NOMO-1 treated with DMSO at 0.1 percent for 48 hours (cell line): ENCODE measurements around the gene CDC73.
A peak's percentile ranks its signal among the peaks of the same experiment; 100 is the strongest.

ENCODE experiments used
- DNase-seq: peaks from one replicate; lab custom pipeline; 2025; ENCODE audit not compliant: unreplicated experiment; lab: John Stamatoyannopoulos, UW

Gene CDC73

DNA sequence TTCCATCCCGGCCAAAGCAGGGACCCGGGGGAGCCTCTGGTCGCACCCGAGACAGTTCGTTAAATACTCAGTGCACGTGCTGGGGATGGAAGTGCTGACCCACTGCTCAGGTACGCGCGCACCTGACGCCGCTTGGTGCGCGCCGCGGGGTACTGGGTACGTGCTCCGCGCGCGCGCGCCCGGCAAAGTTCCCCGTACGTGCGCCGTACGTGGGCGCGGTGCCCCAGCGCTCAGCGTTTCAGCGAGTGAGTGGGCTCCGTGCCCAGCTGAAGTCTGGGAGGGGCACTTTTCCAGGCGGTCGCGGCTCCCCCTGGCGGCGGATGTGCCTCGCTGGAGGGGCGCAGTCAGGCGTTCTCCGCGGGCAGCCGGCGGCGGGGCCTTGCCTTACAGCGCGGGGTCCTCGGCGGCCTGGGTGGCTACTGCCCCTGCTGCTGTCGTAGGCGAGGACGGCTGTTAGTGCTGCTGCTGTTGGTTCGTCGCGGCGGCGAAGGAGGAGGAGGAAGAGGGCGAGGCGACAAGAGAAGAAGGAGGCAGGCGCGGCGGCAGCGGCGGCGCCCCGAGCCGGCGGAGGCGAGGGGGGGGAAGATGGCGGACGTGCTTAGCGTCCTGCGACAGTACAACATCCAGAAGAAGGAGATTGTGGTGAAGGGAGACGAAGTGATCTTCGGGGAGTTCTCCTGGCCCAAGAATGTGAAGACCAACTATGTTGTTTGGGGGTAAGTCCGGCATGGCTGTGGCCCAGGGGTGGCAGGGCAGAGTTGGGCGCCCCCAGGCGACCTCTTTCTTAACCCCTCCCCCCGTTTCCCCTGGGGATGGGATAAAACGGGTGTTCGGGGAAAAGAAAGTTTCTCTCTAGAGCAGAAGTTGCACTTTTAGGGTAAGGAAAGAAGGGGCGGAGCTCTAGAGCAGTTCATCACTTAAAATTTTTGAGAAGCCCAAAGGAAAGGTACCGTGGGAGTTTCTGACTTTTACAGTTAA lies at the start of gene CDC73:
TSS of gene CDC73 (plus strand) at position 416 of the 978 bp plus-strand sequence. CDS start at position 586, 170 bp downstream.
- DNase-seq = peak; percentile 98

DNA sequence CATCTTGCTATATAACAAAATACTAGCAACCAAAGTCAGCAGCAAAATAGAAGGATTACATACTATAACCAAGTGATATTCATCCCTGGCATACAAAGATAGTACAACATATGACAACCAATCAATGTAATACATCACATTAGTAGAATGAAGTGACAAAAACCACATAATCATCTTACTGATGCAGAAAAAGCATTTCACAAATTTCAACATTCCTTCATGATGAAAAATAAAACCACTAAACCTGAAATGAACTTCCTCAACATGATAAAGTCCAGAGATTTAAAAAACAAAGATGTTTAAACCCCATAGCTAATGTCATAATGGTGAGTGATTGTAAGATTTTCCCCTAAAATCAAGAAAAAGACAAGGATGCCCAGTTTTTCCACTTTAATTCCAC lies 43.8 kb upstream of the CDC73 start:
- DNase-seq = no peak

DNA sequence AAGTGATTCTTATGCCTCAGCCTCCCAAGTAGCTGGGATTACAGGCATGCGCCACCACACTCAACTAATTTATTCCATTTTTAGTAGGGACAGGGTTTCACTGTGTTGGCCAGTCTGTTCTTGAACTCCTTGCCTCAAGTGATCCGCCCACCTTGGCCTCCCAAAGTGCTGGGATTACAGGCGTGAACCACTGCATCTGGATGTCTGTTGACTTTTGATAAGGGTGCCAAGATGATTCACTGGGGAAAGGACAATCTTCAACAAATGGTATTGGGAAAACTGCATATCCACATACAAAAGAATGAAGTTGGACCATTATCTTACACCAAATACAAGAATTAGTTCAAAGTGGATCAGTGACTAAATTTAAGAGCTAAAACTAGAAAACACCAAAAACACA lies 42.6 kb upstream of the CDC73 start:
- no peak for DNase-seq

DNA sequence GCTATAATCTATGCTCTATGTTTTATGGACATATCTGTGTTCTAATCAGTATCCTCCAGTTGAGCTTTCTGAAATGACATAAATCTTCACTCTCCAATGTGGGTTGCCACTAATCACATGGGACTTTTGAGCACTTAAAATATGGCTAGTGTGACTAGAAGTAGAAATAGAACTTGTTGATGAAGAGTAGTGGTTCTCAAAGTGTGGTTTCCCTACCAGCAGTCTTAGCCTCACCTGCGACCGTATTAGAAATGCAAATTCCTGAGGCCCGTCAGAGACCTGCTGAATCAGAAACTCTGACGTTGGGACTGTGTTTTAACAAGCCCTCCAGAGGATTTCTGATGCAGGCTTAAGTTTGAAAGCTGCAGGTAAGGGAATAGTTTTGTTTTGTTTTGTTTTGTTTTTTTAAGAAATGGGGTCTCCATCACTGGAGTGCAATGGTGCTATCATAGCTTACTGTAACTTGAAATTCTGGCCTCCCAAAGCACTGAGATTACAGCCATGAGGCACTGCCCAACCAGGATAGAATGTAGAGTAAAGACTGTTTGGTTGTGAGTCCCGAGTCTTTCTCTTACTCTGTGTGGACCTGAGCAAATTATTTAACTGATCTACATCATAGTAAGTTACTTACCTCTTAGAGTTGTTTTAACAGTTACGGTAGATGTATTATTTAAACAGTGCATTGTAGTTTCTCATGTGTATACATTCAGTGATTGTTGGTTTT lies 38.3 kb upstream of the CDC73 start:
- DNase-seq = no peak

DNA sequence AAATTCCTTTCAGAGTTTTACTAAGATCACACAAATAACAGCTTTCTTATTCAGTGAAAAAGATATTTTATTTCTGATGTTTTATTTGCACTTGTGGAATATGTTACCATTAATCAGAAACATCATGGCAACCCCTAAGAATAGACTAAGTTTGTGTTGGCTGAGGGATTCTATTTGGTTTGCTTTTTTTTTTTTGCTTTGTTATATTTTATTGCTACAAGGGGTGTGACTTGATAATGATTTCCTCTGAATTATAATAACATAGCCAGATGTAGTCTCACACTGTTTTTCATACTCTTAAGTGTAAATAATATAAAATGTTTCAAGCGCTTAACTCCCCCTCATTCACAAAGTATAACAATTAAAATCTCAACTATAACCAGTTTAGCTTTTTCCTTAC lies 36.6 kb upstream of the CDC73 start:
- no peak for DNase-seq

DNA sequence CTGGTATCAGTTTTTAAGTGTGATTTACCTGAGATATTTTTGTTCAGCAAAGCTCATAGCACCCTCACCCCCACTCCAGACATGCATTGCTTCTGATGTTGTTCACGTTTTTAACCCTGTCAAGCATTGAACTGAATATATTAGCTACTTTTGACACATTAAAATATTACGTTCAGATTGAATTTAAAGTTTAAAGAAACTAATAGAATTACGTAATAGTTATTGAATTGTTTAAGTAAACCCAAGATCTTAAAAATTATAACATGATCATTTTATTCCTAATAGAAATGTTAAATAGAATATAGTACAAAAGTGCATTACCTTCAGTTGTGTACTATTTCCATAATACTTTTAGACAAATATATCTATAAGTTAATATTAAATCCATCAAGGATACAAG lies 35.5 kb upstream of the CDC73 start:
- DNase-seq = no peak

DNA sequence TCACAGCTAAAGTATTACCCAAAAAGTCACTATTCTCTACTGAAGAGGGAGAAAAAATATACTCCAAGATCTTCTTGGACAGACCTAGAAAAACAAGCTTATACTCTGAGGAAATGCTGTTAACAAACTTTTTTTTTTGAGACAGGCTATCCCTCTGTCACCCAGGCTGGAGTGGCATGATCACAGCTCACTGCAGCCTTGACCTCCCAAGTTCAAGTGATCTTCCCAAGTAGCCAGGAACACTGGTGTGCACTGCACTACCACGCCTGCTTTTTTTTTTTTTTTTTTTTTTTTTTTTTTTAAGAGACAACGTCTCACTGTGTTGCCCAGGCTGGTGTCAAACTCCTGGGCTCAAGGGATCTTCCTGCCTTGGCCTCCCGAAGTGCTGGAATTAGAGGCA lies 33.9 kb upstream of the CDC73 start:
- no peak for DNase-seq

DNA sequence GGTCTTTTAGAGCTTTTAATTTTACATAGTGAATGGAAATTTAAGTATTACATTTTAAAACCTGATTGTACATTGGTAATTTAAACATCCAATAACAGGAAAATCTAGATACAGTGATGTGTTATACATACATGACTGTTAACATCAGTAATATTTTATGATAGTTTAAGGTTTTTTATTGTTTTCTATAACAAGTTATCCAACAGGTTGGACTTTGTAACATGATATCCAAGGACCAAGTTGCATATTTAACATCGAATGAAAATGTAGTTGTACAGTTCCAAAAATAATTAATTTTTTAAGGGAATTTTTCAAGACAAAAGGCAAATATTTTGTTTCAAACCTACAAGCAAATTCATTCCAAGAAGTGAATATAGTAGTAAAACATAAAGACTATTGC lies 31.0 kb upstream of the CDC73 start:
- no peak for DNase-seq

DNA sequence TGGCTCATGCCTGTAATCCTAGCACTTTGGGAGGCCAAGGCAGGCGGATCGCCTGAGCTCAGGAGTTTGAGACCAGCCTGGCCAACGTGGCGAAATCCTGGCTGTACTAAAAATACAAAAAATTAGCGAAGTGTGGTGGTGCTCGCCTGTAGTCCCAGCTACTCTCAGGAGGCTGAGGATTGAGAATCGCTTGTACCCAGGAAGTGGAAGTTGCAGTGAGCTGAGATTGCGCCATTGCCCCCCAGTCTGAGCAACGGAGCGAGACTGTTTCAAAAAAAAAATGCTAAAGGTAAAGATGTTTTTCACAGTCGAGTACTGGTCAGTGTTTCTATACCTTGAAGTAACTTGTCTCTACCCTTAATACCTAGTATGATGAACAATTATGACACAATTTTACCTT lies 27.7 kb upstream of the CDC73 start:
- DNase-seq = no peak

DNA sequence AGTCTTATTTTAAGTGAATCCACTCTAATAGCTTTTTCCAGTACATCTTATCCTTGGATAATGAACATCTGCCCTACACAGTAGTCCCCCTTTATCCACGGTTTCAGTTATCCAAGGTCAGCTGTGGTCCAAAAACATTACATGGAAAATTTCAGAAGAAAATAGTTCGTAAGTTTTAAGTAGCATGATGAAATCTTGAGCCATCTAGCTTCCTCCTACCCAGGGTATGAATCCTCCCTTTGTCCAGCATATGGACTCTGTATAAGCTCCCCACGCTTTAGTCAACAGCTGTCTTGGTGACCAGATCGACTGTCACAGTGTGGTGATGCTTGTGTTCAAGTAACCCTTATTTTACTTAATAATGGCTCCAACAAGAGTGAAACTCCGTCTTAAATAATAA lies 19.2 kb upstream of the CDC73 start:
- no peak for DNase-seq

DNA sequence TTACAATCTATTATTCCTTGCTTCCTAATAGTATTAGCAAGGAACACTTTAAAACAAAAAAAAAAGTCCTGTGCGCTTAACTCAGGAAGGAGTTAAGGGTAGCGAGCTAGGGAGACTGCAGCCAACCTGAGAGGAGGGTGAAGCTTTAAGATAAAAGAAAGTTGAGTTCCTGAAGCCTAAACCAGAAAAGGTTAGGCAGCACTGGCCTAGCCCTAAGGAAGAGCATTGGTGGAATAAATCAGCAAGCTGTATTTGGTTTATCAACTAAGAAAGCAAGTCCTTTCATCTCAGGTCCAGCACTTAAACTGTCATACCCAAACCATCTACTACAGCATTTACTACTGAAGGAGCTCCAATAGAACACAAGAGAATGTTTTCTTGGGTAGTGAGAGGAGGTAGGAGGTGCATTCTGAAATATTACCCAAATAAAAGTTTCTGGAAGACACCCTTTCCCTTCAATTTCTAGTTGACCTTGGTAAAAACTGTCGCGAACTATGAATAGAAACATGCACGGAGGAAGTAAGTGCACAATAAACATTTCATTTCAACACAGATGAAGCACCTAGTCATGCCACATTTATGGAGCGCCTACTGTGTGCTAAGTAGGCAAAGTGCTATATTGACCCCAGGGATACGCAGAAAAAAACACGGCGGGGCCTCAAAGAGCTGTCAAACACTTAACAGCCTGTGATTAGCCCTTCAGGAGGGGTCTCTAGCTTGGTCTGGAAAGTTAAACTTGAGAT lies 17.9 kb upstream of the CDC73 start:
- no peak for DNase-seq

DNA sequence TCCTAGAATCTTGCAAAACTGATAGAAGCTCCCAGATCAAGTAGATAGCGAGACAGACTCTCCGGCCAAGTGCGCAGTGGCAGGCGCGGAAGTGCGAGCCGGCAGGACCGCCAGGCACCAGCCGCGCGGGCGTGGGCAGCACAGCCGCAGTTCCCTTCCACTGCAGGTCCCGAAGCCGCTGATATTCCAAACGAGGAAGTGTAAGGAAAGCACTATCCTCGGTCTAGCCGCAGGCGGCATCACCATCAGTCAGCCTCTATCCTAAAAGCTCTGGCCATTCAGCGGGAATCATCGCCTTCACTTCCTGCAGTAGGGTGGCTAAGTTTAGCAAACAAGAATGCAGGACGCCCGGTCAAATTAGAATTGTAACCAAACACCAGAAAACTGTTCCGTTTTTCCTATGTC lies 17.3 kb upstream of the CDC73 start:
- DNase-seq = peak; percentile 18

DNA sequence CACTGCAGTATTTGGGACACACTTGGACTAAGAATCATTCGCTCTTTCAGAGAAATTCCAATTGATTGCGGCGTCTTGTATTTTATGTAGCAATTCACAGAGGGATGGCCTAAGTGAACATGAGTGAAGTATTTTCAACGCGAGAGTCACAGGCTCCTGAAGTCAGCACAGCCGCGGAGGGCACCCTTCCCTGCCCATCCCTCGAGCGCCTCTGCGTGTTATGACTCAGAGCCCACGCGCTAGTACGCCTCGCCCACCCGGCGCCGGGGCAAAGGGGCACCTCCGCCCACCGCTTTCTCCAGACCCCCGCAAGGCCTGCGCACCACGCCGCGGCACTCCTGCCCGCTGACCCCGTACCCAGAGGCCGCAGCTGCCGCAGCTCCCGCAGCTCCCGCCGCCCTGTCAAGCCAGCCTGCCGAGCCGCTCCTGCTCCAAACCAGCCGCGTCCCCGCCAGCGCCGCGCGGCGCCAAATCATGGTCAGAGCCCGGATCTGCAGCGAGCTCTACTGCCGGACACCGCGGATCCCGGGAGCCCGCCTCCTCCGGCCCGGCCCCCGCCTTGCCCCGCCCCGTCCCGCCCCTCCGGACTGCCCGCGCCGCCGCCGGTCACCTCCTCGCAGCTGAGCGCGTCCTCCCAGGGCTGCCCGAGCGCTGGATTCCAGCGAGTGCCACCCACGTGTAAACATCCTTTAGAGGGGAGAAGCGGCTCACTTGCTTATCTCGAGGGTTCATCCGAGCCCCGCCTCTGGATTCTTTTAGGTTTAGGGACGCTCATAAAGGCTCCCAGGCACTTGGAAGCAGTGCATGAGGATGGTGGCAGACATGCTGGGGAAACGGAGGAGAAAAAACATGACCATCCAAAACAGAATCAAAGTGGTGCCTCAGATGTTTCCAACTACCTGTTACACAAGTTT lies 16.7 kb upstream of the CDC73 start, which contains the start of gene GLRX2:
TSS of gene GLRX2 (minus strand) at position 508 of the 914 bp plus-strand sequence. CDS start at position 476, 32 bp downstream.
- DNase-seq = peak; percentile 68

DNA sequence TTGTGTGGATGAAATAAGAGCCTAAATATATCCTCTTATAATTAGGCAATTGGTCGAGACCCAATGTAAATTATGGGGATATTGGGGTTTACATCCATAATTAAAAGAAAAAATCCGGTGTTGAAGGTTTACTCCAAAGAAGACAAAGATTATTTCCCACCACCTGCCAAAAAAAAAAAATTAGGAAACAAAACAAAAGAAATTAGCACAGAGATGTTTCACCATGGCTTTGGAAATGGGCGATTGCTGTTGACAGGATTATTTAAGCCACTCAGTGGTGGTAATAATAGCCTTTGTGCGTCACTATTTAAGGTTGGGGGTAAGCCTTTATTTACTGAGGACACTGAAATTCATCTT lies 16.0 kb upstream of the CDC73 start:
- no peak for DNase-seq

DNA sequence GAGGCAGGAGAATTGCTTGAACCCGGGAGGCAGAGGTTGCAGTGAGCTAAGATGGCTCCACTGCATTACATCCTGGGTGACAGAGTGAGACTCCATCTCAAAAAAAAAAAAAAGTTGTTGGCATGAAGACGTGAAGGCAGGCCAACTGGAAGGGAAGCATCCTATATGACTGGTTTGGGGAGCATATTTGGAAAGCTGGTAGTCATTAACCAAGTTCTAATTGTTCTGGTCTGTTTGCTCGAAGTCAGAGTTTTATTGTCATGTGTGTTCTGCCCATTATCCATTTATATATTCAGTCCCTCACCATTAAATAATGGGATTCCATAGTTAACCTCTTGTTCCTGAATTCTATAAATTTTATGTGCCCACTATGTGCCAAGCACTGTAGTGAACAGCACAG lies 13.4 kb upstream of the CDC73 start:
- DNase-seq = no peak

DNA sequence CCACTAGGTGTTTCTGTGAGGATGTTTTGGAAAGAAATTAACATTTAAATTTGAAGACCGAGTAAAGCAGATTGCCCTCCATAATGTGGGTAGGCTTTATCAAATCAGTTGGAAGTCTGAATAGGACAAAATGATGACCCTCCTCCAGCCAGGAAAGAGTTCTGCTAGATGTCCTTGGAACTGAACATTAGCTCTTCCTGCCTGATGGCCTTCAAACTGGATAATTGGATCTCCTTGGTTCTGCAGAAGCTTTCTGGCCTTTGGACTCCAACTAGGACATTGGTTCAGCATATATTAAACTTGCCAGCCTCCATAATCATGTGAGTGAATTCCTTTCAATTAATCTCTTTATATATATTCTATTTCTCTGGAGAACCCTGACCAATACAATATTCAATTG lies 12.2 kb upstream of the CDC73 start:
- DNase-seq = no peak

DNA sequence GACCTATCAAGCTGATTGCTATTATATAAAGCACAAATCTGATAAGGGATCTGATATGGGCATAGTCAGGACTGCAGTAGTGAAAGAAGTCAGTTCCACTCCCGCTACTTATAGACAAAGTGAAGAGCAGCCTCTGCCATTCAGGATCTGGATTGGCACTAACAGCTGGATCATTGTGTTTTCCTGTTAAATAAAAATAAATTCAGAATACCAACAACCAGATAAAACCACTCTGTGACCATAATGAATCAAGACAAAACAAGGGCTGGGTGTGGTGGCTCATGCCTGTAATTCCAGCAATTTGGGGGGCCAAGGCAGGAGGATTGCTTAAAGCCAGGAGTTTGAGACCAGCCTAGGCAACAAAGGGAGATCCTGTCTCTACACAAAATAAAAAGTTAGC lies 11.6 kb upstream of the CDC73 start:
- no peak for DNase-seq

DNA sequence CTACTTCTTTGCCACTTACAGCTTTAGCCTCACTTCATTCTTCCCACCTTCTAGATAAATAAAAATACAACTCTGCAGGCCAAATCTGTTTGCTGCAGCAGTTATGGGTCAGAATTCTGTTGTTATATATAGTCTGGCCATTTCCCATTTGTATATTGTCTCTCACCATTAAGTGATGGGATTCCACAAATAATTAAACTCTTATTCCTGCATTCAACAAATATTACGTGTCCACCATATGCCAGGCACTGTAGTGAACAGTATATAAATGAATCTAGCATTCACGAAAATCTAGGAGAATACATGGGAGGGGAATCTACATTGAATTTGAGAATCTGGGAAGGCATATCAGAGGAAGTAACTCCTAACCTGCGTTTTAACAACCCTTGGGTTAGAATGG lies 11.0 kb upstream of the CDC73 start:
- DNase-seq = no peak

DNA sequence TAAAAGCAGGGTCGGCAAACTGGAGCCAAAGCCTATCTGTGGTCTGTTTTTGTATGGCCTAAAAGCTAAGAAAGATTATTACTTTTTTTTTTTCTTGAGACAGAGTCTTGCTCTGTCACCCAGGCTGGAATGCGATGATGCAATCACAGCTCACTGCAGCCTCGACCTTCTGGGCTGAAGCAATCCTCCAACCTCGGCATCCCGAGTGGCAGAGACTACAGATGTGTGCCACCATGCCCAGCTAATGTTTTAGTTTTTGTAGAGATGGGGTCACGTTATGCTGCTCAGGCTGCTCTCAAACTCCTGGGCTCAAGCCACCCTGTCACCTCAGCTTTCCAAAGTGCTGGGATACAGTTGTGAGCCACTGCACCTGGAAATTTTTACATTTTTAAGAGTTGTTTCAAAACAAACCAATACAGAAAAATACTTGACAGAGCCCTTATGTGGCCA lies 10.2 kb upstream of the CDC73 start:
- DNase-seq = peak; percentile 42

DNA sequence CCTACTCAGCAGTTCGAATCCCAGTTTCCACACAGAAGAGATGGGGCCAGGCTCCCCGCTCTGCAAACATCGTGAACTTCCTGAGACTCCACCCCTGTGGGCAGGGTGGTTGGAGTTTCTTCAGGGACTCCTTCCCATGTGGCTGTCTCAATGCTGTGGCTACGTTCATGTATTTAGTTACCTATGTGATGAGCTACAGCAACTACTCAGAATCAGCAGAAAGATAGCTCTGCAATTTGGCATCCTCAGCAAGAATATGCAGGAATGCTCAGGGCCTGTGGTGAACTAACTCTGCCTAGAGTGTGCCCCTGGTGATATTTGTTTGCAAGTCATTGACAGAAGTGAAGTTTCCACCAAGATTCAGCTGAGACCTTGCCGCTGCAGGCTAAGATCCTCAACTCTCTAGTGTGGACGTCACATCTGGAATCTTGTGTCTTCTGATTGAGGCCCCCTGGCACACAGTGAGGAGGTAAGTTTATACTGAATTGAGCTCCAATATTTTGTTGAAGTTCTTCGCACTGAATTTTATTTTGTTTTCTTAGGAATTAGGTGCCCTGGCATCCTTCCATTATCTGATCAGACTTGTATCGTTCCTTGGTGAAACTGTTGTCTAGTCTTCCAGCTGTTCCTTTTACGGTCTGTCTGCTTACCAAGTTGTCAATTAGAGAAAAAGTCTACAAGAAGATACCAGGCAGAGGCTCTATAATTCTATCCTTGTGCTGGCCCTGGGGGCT lies 8.4 kb upstream of the CDC73 start:
- no peak for DNase-seq
